Mesodermal cell (in vitro differentiated cells): ENCODE results near the gene PCGF3.
A peak's percentile ranks its signal among the peaks of the same experiment; 100 is the strongest.

Source experiments
- H3K27ac ChIP-seq: 2 replicates; pipeline ENCODE4 v1.7.0; 2013; ENCODE audit warnings: mild to moderate bottlenecking, low read depth, low read length, moderate library complexity; ENCODE audit not compliant: severe bottlenecking
- H3K36me3 ChIP-seq: 2 replicates; pipeline ENCODE4 v1.7.1; 2013; ENCODE audit warnings: mild to moderate bottlenecking, low read length, moderate library complexity; ENCODE audit not compliant: control insufficient read depth, insufficient read depth
- H3K4me1 ChIP-seq: one replicate; pipeline ENCODE4 v1.7.1; 2013; ENCODE audit warnings: mild to moderate bottlenecking, low read length; ENCODE audit not compliant: insufficient read depth, control insufficient read depth, poor library complexity, severe bottlenecking
- H3K4me3 ChIP-seq: 2 replicates; pipeline ENCODE4 v1.7.0; 2013; ENCODE audit warnings: low read length, control low read depth, mild to moderate bottlenecking; ENCODE audit not compliant: insufficient read depth, poor library complexity, severe bottlenecking; ENCODE audit errors: extremely low read depth
- H3K9me3 ChIP-seq: 2 replicates; pipeline ENCODE4 v1.7.1; 2013; ENCODE audit warnings: mild to moderate bottlenecking, low read length, moderate library complexity; ENCODE audit not compliant: control insufficient read depth
- WGBS, 2 experiments: methylation state at CpG; one replicate each; pipeline ENCODE4 v1.1.5; 2013; ENCODE audit warnings: missing lambda C conversion rate in 2 of 2; ENCODE audit not compliant: insufficient coverage in 2 of 2; 5-methylcytosine and 5-hydroxymethylcytosine counted together

PCGF3 gene

GRCh38 chr4:684623-685327 is 20.9 kb upstream of the PCGF3 start:
- H3K9me3 ChIP-seq: no peaks in the 10 kb centered on the region
- no peak overlapping the region for H3K27ac ChIP-seq
- peaks cover 32% of the 10 kb centered on the region for H3K4me1 ChIP-seq
- WGBS, 2 experiments: 86 to 95% methylated on average over 14 to 20 of the region's 21 CpGs
- H3K4me3 ChIP-seq: no peak overlapping the region
- no peaks in the 10 kb centered on the region for H3K36me3 ChIP-seq

- 94 to 95% methylated on average over 35 to 36 of the region's 37 CpGs for WGBS, 2 experiments
- no peak overlapping the region for H3K4me3 ChIP-seq
- H3K4me1 ChIP-seq: peaks cover 25% of the 10 kb centered on the region
Measured at GRCh38 chr4:685679-686412, 19.8 kb upstream of the PCGF3 start.

GRCh38 chr4:686413-687040 is 19.1 kb upstream of the PCGF3 start:
- no peaks in the 10 kb centered on the region for H3K36me3 ChIP-seq
- H3K4me1 ChIP-seq: peaks cover 24% of the 10 kb centered on the region
- 94 to 96% methylated on average over 31 of the region's 31 CpGs for WGBS, 2 experiments
- H3K27ac ChIP-seq: no peak overlapping the region
- H3K9me3 ChIP-seq: no peaks in the 10 kb centered on the region
- no peak overlapping the region for H3K4me3 ChIP-seq

More at GRCh38 chr4:685679-686412, 19.8 kb upstream of the PCGF3 start:
- no peak overlapping the region for H3K27ac ChIP-seq
- no peaks in the 10 kb centered on the region for H3K9me3 ChIP-seq
- no peaks in the 10 kb centered on the region for H3K36me3 ChIP-seq

- H3K4me1 ChIP-seq: peaks cover 24% of the 10 kb centered on the region
- WGBS, 2 experiments: 79 to 82% methylated on average over 16 to 36 of the region's 38 CpGs
- H3K9me3 ChIP-seq: no peaks in the 10 kb centered on the region
- H3K27ac ChIP-seq: peak overlapping the region; percentile 20
- H3K4me3 ChIP-seq: no peak overlapping the region
- no peaks in the 10 kb centered on the region for H3K36me3 ChIP-seq
Measured at GRCh38 chr4:687048-687970, 18.3 kb upstream of the PCGF3 start.

- Histone ChIP-seq H3K27ac (peak overlapping the region; percentile 20), H3K4me3 (peak overlapping the region; percentile 21), H3K9me3 (no peaks in the 10 kb centered on the region), H3K4me1 (peaks cover 24% of the 10 kb centered on the region), H3K36me3 (no peaks in the 10 kb centered on the region)
- WGBS, 2 experiments: 84 to 90% methylated on average over 23 to 24 of the region's 26 CpGs
Measured at GRCh38 chr4:687971-688853, 17.4 kb upstream of the PCGF3 start.

GRCh38 chr4:688854-689681 is 16.6 kb upstream of the PCGF3 start, which contains the start of gene SLC49A3:
Gene SLC49A3 (minus strand): TSS chr4:689151. CDS start chr4:689127, 24 bp downstream.
- Histone ChIP-seq H3K4me1 (peaks cover 24% of the 10 kb centered on the region), H3K36me3 (no peaks in the 10 kb centered on the region), H3K9me3 (no peaks in the 10 kb centered on the region), H3K27ac (peak within 1 kb of the TSS; percentile 20), H3K4me3 (peak within 1 kb of the TSS; percentile 21)
- WGBS, 2 experiments: 17 to 25% methylated on average over 31 to 57 of the region's 59 CpGs

GRCh38 chr4:689723-690122 is 15.9 kb upstream of the PCGF3 start:
- H3K9me3 ChIP-seq: no peaks in the 10 kb centered on the region
- H3K36me3 ChIP-seq: no peaks in the 10 kb centered on the region
- H3K4me1 ChIP-seq: peaks cover 24% of the 10 kb centered on the region
- H3K4me3 ChIP-seq: peak overlapping the region; percentile 21
- no peak overlapping the region for H3K27ac ChIP-seq
- 80 to 92% methylated on average over 8 of the region's 8 CpGs for WGBS, 2 experiments

GRCh38 chr4:692771-693554 is 12.7 kb upstream of the PCGF3 start:
- 85 to 91% methylated on average over 28 to 29 of the region's 32 CpGs for WGBS, 2 experiments
- Histone ChIP-seq H3K27ac (no peak overlapping the region), H3K4me1 (peaks cover 13% of the 10 kb centered on the region), H3K4me3 (no peak overlapping the region), H3K36me3 (no peaks in the 10 kb centered on the region), H3K9me3 (no peaks in the 10 kb centered on the region)
